Heart left ventricle (tissue), 16 donors: ENCODE measurements around the gene ZCCHC2. TPM values are rescaled to one million over a fixed set of nuclear protein-coding genes. Genes with fewer than 3 reads are reported as not detected.
A peak's percentile ranks its signal among the peaks of the same experiment; 100 is the strongest.

Experiments used
- ATAC-seq, 4 donors: fragments of 200-7000 bp; cut with Tn5 transposase; one replicate each; pipeline ENCODE4 v1.9.1; 2020 to 2022; ENCODE audit warnings: moderate library complexity in 4 of 4, mild to moderate bottlenecking in 3 of 4, moderate number of reproducible peaks in 1 of 4
- DNase-seq, 5 donors: peaks; one replicate each; pipeline ENCODE4 v3.0.0-alpha.2; 2020
- H3K27ac ChIP-seq, 12 donors: fragments of 200-600 bp; sonication (generic) in 4 of 12; one replicate each; pipeline versions ENCODE4 v1.5.0 to v1.8.0; 2016 to 2022; ENCODE audit warnings: mild to moderate bottlenecking in 2 of 12
- H3K27me3 ChIP-seq, 9 donors: fragments of 200-600 bp; sonication (generic) in 2 of 9; one replicate each; pipeline versions ENCODE4 v1.5.1 to v1.8.0; 2016 to 2022; ENCODE audit warnings: mild to moderate bottlenecking in 3 of 9
- H3K36me3 ChIP-seq, 9 donors: fragments of 200-600 bp; sonication (generic) in 2 of 9; one replicate each; pipeline versions ENCODE4 v1.5.0 to v1.8.0; 2018 to 2022; ENCODE audit warnings: mild to moderate bottlenecking in 2 of 9
- H3K4me1 ChIP-seq, 12 donors: fragments of 200-600 bp; sonication (generic) in 4 of 12; one replicate each; pipeline versions ENCODE4 v1.5.0 to v1.8.0; 2016 to 2022; ENCODE audit warnings: mild to moderate bottlenecking in 3 of 12
- H3K4me3 ChIP-seq, 12 donors: fragments of 200-600 bp; sonication (generic) in 4 of 12; one replicate each; pipeline versions ENCODE4 v1.5.0 to v1.8.0; 2017 to 2022; ENCODE audit warnings: mild to moderate bottlenecking in 9 of 12, moderate library complexity in 4 of 12
- H3K9me3 ChIP-seq, 12 donors: fragments of 200-600 bp; sonication (generic) in 4 of 12; one replicate each; pipeline versions ENCODE4 v1.5.0 to v1.8.0; 2016 to 2022; ENCODE audit warnings: mild to moderate bottlenecking in 1 of 12
- CTCF ChIP-seq, 12 donors: fragments of 200-600 bp; sonication (generic) in 4 of 12; IDR thresholded peaks; one replicate each; pipeline versions ENCODE4 v1.5.0 to v1.8.0; 2018 to 2022; ENCODE audit warnings: antibody characterized with exemption in 12 of 12, mild to moderate bottlenecking in 5 of 12
- POLR2A ChIP-seq, 2 donors: fragments of 450-650 bp; IDR thresholded peaks; one replicate each; pipeline ENCODE4 v1.6.1; 2017; ENCODE audit warnings: antibody characterized with exemption in 2 of 2, mild to moderate bottlenecking in 2 of 2, moderate library complexity in 2 of 2
- WGBS, 4 donors: extraction: QIAGEN DNeasy Blood & Tissue Kit in 2 of 4; methylation state at CpG; one replicate each; pipeline versions ENCODE4 v1.1.5 to v1.1.7; 2013 to 2018; 5-methylcytosine and 5-hydroxymethylcytosine counted together
- intact Hi-C, 10 donors: fragments of 100-400 bp; cut with DNase I; formaldehyde crosslinking; loops; one replicate each; pipeline versions ENCODE4 v1.11.1 to v1.14.2; 2022
- polyA plus RNA-seq, 2 donors: library from polyadenylated mRNA; stranded (reverse); fragments of 200-250 nt; gene quantifications; one replicate each; pipeline ENCODE4 v1.2.3, GENCODE V29; 2013
- total RNA-seq, 9 donors: library from RNA; depleted of rRNA in 2 of 9; stranded (reverse); fragments of >200 nt in 2 of 9; fragmentation: NEBNext Ultra II Directional in 3 of 9; extraction: Animal tissue kit (Norgen Biotek cat#: 25700) in 3 of 9; gene quantifications; one replicate each; pipeline versions ENCODE4 v1.1.0 to v1.2.4, GENCODE V29; 2016 to 2023
- donor health status: ischemic (EF 13 %, LVEDD 7.1; RV severe dilation, severe dysfunction).
- donor health status: healthy with polysubstance abuse.
- donor health status: DM: no; HTN: yes; CAD: no.
- donor health status: DM: no; HTN: no; CAD: no.
- donor health status: ischemic (EF 25% LVEDD 6.9; RV normal size, moderate dysfunction).
- donor health status: ischemic (EF 25% LVEDD 5.7; RV mildly dilated, moderate dysfunction).
- donor health status: healthy.
- donor health status: DM: yes; HTN: yes; CAD: no.
- donor health status: ischemic (EF 35%, LVEDD 5.7; RV mildly dilated, moderate dysfunction).
- donor health status: nonischemic (EF 11% LVEDD 7.7; RV severe dilation, severe dysfunction).
- donor health status: DM: yes; HTN: yes; CAD: no.
- donor health status: PGD.
- donor health status: ischemic (EF 29% LVEDD 5.4; RV normal size, mild dysfunction).
- donor health status: nonischemic (EF 23%, LVEDD 6.1; RV moderate dilation, normal function).

Gene ZCCHC2
- total and polyA plus RNA-seq, 11 donors = 5.6 to 27.5 (median 18.6) TPM

DNA sequence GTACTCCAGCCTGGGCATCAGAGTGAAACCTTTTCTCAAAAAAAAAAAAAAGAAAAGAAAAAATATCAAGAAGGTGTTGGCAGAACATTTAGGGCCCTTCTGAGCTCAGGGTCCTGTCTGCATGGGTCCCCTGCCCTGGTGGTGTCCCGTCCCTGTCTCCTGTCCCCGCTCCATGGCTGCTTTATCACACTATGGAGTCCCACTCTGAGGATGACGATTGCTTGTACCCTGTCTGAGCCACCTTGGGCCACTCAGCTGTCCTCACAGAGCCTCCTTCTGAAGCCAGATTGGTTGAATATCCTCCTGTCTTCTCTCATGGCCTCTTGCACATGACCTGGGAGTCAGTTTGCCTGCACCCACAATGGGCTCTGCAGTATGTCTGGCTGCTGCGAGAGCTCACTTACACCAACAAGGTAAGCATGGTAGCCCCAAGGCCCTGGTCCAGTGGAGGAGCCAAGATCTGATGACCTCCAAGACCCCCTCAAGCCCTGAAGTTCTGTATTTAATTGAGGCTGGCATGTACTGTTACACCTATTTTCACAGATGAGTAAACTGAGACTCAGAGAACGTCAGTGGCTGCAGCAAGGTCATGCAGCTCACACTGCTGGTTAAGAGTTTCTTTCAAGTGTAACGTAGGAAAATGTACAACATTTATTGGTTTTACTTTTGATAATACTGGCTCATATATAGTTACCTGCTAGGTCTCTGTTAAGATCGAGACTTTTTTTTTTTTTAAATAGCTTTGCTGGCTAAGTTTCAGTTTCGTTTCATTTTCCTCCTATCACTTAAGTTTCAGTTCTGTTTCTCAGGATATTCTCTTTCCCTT, 16.9 kb upstream of the ZCCHC2 start:
- Histone ChIP-seq H3K9me3 (peaks cover 0 to 2% (median 0%) of the 10 kb centered on the region in 12 donors), H3K27me3 (no peaks in the 10 kb centered on the region), H3K36me3 (no peaks in the 10 kb centered on the region), H3K27ac (peak overlapping the region; percentile 24 to 93 (median 70)), H3K4me3 (peak overlapping the region in 11 of 12 donors; percentile 1 to 54 (median 47)), H3K4me1 (peaks cover 0 to 30% (median 0%) of the 10 kb centered on the region in 12 donors)
- ATAC-seq = peak in 2 of 4 donors; percentile 43 to 47
- TF ChIP-seq CTCF (IDR thresholded peaks at IDR 0.05) (no peak), POLR2A (IDR thresholded peaks at IDR 0.05) (no peak)
- WGBS, 4 donors = 67 to 73% (median 70%) methylated on average over 8 of the region's 8 CpGs
- DNase-seq = no peak
- intact Hi-C loops = loop anchor here in 1 of 10 donors (5.0 kb wide), 1 partner anchor 49 kb away; no protein-coding TSS in a partner anchor

DNA sequence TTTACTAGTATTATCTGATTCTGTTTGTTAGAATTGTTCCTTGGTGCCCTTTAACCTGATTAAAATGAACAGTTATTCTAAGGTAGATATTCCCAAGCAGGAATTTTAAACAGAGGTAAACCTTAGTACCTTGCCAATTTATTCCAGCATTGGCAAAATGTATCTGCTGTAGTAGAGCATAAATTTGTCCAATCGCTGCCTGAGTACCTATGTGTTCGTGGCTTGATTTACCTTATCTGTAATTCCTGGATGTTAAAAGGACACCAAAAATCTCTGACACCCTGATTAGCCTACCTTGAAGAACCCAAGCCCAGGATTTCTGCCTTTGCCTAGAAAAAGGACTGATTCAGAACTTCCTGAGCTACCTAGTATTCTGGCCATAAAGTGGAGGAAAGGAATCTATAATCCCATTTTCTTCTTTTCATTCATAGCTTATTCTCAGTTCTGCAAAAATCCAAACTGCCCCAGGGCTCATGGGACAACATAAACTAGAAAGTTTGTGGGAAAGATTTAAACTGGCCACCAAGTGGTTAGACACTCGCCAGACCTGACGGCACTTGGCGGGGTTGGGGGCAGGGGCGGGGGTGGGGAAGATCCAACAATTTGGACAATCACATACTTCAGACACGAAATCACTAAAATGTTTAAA, 16.2 kb upstream of the ZCCHC2 start:
- no peak for TF ChIP-seq CTCF (IDR thresholded peaks at IDR 0.05)
- intact Hi-C loops = loop anchor here in 1 of 10 donors (5.0 kb wide), 1 partner anchor 49 kb away; no protein-coding TSS in a partner anchor
- Histone ChIP-seq H3K9me3 (peaks cover 0 to 9% (median 4%) of the 10 kb centered on the region in 12 donors), H3K4me1 (peaks cover 0 to 30% (median 0%) of the 10 kb centered on the region in 12 donors), H3K36me3 (no peaks in the 10 kb centered on the region), H3K27me3 (no peaks in the 10 kb centered on the region), H3K4me3 (peak overlapping the region in 11 of 12 donors; percentile 1 to 54 (median 47)), H3K27ac (peak overlapping the region; percentile 24 to 93 (median 70))
- no peak for DNase-seq
- ATAC-seq = peak in 2 of 4 donors; percentile 24 to 32
- 66 to 78% (median 71%) methylated on average over 7 of the region's 7 CpGs for WGBS, 4 donors

- ATAC-seq (no peak), DNase-seq (no peak)
- no peak overlapping the region for H3K27ac ChIP-seq
- peaks cover 0 to 30% (median 0%) of the 10 kb centered on the region in 12 donors for H3K4me1 ChIP-seq
- H3K9me3 ChIP-seq = peaks cover 0 to 41% (median 34%) of the 10 kb centered on the region in 12 donors
- WGBS, 4 donors = 81 to 94% (median 93%) methylated on average over 1 of the region's 1 CpG
- H3K4me3 ChIP-seq = no peak overlapping the region
- no peaks in the 10 kb centered on the region for H3K27me3 ChIP-seq
- H3K36me3 ChIP-seq = no peaks in the 10 kb centered on the region
- intact Hi-C loops = loop anchor here in 2 of 10 donors (5.0 to 10.0 kb wide), 2 partner anchors 52 to 55 kb away; no protein-coding TSS in a partner anchor
- no peak for TF ChIP-seq POLR2A (IDR thresholded peaks at IDR 0.05)
- no peak for TF ChIP-seq CTCF (IDR thresholded peaks at IDR 0.05)
These were observed 13.0 kb upstream of the ZCCHC2 start for GRCh38 chr18:62509779-62510178.

GRCh38 chr18:62510789-62511188, 12.0 kb upstream of the ZCCHC2 start:
- TF ChIP-seq POLR2A (IDR thresholded peaks at IDR 0.05) = no peak
- no peak for TF ChIP-seq CTCF (IDR thresholded peaks at IDR 0.05)
- ATAC-seq (no peak), DNase-seq (no peak)
- H3K36me3 ChIP-seq = no peaks in the 10 kb centered on the region
- H3K27ac ChIP-seq = no peak overlapping the region
- H3K4me3 ChIP-seq = no peak overlapping the region
- H3K9me3 ChIP-seq = peaks cover 0 to 48% (median 38%) of the 10 kb centered on the region in 12 donors
- H3K4me1 ChIP-seq = peaks cover 0 to 24% (median 0%) of the 10 kb centered on the region in 12 donors
- 82 to 100% (median 90%) methylated on average over 2 of the region's 2 CpGs for WGBS, 4 donors
- H3K27me3 ChIP-seq = no peaks in the 10 kb centered on the region
- intact Hi-C loops = loop anchor here in 1 of 10 donors (10.0 kb wide), 1 partner anchor 56 kb away; no protein-coding TSS in a partner anchor
